ENCODE measurements around the gene SIK3.

DNA sequence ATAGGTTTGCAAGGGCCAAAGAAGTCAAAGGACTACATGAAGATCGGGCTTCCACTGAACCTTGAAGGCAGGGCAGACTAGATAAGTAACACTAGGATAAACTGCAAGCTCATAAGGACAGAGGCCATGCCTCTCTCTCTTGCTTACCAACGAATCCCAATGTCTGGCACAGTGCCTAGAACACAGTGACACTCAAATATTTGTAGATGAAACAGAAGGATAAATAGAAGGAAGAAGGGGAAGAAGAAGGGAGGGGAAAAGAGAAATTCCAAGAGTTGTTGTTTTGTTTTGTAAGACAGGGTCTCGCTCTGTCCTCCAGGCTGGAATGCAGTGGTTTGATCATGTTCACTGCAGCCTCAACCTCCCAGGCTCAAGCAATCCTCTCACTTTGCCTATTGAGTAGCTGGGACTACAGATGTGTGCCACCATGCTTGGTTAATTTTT, 26.9 kb downstream of the SIK3 start:
- TF ChIP-seq FOXP4 (CRISPR knock-in tag; IDR thresholded peaks at IDR 0.05) (no peak), USF2 (CRISPR knock-in tag; IDR thresholded peaks at IDR 0.05) (no peak), NR1H2 (CRISPR knock-in tag; IDR thresholded peaks at IDR 0.05) (no peak), NFATC4 (CRISPR knock-in tag; IDR thresholded peaks at IDR 0.05) (no peak), EMX1 (CRISPR knock-in tag; IDR thresholded peaks at IDR 0.05) (no peak), TEAD4 (CRISPR knock-in tag; IDR thresholded peaks at IDR 0.05) (no peak), CTCF (IDR thresholded peaks at IDR 0.05) (no peak), MYBL2 (CRISPR knock-in tag; IDR thresholded peaks at IDR 0.05) (no peak)
- TF ChIP-seq, protein P1, sequence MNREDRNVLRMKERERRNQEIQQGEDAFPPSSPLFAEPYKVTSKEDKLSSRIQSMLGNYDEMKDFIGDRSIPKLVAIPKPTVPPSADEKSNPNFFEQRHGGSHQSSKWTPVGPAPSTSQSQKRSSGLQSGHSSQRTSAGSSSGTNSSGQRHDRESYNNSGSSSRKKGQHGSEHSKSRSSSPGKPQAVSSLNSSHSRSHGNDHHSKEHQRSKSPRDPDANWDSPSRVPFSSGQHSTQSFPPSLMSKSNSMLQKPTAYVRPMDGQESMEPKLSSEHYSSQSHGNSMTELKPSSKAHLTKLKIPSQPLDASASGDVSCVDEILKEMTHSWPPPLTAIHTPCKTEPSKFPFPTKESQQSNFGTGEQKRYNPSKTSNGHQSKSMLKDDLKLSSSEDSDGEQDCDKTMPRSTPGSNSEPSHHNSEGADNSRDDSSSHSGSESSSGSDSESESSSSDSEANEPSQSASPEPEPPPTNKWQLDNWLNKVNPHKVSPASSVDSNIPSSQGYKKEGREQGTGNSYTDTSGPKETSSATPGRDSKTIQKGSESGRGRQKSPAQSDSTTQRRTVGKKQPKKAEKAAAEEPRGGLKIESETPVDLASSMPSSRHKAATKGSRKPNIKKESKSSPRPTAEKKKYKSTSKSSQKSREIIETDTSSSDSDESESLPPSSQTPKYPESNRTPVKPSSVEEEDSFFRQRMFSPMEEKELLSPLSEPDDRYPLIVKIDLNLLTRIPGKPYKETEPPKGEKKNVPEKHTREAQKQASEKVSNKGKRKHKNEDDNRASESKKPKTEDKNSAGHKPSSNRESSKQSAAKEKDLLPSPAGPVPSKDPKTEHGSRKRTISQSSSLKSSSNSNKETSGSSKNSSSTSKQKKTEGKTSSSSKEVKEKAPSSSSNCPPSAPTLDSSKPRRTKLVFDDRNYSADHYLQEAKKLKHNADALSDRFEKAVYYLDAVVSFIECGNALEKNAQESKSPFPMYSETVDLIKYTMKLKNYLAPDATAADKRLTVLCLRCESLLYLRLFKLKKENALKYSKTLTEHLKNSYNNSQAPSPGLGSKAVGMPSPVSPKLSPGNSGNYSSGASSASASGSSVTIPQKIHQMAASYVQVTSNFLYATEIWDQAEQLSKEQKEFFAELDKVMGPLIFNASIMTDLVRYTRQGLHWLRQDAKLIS (CRISPR knock-in tag; IDR thresholded peaks at IDR 0.05; ENCODE audit: borderline replicate concordance): no peak

All from WTC11 (cell line).